Cardiac fibroblast (primary cell): Measurements from ENCODE around the gene UHRF1.
"Not testable (repeated sequence)": the region's sequence is repeated elsewhere in the genome, so short reads cannot be mapped to it uniquely, and the experiment has no call there.

Experiments used
- DNase-seq, 2 donors: peaks; one replicate each; pipeline versions ENCODE4 v3.0.0 to v3.0.0-alpha.2; 2010; ENCODE audit warnings: low read depth in 2 of 2
- H3K4me3 ChIP-seq, 2 donors: replicated peaks in 1 of 2; 1 replicate in 1 of 2; 2 replicates in 1 of 2; pipeline ENCODE4 v1.5.1; 2011; ENCODE audit warnings: low read depth in 2 of 2, low read length in 2 of 2, mild to moderate bottlenecking in 2 of 2, moderate library complexity in 1 of 2
- CTCF ChIP-seq: IDR thresholded peaks from one replicate; pipeline ENCODE4 v1.5.1; 2011; ENCODE audit warnings: low read depth, mild to moderate bottlenecking, low read length, inconsistent platforms

The UHRF1 gene

GRCh38 chr19:4939466-4939865, 30.2 kb downstream of the UHRF1 start:
- TF ChIP-seq CTCF, result no peak
- no peak overlapping the region for H3K4me3 ChIP-seq
- DNase-seq, result no peak

- not testable (repeated sequence) for H3K4me3 ChIP-seq, DNase-seq
Measured at GRCh38 chr19:4941638-4942169, 32.4 kb downstream of the UHRF1 start.

GRCh38 chr19:4950650-4951049, 41.3 kb downstream of the UHRF1 start:
- not testable (repeated sequence) for DNase-seq, H3K4me3 ChIP-seq

GRCh38 chr19:4951656-4952055, 42.4 kb downstream of the UHRF1 start:
- no peak for TF ChIP-seq CTCF
- no peak overlapping the region for H3K4me3 ChIP-seq
- DNase-seq, result no peak

- no peak for TF ChIP-seq CTCF
- DNase-seq, result no peak
- H3K4me3 ChIP-seq, result no peak overlapping the region
Measured at GRCh38 chr19:4952945-4953344, 43.6 kb downstream of the UHRF1 start.

- H3K4me3 ChIP-seq, DNase-seq: not testable (repeated sequence)
Measured at GRCh38 chr19:4954320-4955149, 45.2 kb downstream of the UHRF1 start.

GRCh38 chr19:4955274-4955673, 46.0 kb downstream of the UHRF1 start:
- TF ChIP-seq CTCF, result no peak
- DNase-seq, result no peak
- no peak overlapping the region for H3K4me3 ChIP-seq

- no peak for DNase-seq
- H3K4me3 ChIP-seq, result no peak overlapping the region
- no peak for TF ChIP-seq CTCF
Measured at GRCh38 chr19:4957981-4958380, 48.7 kb downstream of the UHRF1 start.
